Activated T-cell treated with anti-CD3 and anti-CD28 coated beads, Interleukin-2, amount 50 U/mL, for 24 hours (primary cell): ENCODE data around the gene CD80.
"Not testable (repeated sequence)": the region's sequence is repeated elsewhere in the genome, so short reads cannot be mapped to it uniquely, and the experiment has no call there.

Source experiments
- DNase-seq: peaks from one replicate; pipeline ENCODE4 v3.0.0-alpha.2; 2020
- H3K27ac Mint-ChIP-seq: 2 replicates; pipeline ENCODE4 v1.8.0; 2020; ENCODE audit warnings: mild to moderate bottlenecking, mixed read lengths
- H3K27me3 Mint-ChIP-seq: 2 replicates; pipeline ENCODE4 v1.8.0; 2020; ENCODE audit warnings: mixed read lengths
- H3K36me3 Mint-ChIP-seq: 2 replicates; pipeline ENCODE4 v1.8.0; 2020; ENCODE audit warnings: low read depth, mixed read lengths
- H3K4me1 Mint-ChIP-seq: 2 replicates; pipeline ENCODE4 v1.8.0; 2020; ENCODE audit warnings: low read depth, mixed read lengths
- H3K4me3 Mint-ChIP-seq: 2 replicates; pipeline ENCODE4 v1.8.0; 2020; ENCODE audit warnings: mild to moderate bottlenecking, moderate library complexity, mixed read lengths
- H3K9me3 Mint-ChIP-seq: 2 replicates; pipeline ENCODE4 v1.8.0; 2020; ENCODE audit warnings: mixed read lengths

CD80 gene, protein sequence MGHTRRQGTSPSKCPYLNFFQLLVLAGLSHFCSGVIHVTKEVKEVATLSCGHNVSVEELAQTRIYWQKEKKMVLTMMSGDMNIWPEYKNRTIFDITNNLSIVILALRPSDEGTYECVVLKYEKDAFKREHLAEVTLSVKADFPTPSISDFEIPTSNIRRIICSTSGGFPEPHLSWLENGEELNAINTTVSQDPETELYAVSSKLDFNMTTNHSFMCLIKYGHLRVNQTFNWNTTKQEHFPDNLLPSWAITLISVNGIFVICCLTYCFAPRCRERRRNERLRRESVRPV

DNA sequence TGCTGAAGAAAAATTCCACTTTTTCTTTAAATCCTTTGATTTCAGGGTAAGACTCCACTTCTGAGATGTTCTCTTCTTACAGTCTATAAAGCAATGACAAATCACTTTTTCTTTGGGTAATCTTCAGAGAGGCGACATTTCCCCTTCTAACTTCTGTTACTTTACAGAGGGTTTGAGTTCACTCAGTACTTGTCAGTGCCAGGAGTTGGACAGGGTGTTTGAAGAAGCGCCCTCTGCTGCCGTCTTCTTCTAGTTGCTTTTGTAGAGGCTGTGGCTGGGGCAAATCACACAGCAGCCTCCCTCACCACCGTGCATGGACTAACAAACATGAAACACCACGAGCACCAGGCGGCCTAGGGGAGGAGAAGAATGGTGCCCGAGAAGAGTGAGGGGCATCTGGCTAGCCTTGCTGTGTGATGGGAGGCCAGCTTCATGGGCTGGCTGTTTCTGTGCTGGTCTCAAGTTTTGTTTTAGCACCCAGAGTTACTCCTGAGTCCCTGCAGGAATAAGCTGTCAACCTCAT is at the start of gene CD80:
Gene CD80 (minus strand): TSS at position 174 of the 523 bp plus-strand sequence. CDS start 1,886 bp downstream, outside the sequence.
- peak within 1 kb of the TSS; percentile 60 for H3K4me3 Mint-ChIP-seq
- peaks cover 27% of the 10 kb centered on the region for H3K4me1 Mint-ChIP-seq
- DNase-seq: peak; percentile 64
- no peaks in the 10 kb centered on the region for H3K27me3 Mint-ChIP-seq
- H3K27ac Mint-ChIP-seq: peak within 1 kb of the TSS; percentile 48
- H3K36me3 Mint-ChIP-seq: no peaks in the 10 kb centered on the region
- peaks cover 2% of the 10 kb centered on the region for H3K9me3 Mint-ChIP-seq

DNA sequence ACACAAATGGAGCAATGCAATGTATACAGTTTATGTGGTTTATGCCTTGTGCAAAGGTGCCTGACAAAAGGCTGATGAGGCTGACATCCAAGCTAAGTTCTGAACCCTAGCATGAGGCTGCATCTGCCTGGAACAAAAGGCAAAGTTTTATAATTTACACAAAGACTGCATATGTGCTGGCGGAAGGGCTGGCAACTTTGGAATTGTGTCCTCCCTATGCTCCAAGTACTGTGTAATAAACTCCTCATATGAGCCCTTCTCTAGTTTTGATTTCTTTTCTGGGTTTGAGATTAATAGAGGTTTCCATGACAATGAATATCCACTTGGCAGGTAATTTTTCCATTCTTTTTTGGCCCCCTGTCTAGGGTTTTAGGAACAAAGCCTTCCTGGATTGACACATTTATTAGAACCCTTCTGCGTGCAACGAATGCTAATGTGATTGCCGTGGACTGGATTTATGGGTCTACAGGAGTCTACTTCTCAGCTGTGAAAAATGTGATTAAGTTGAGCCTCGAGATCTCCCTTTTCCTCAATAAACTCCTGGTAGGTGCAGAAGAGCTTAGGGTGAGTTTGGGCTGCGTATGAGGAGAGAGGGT is 49.1 kb upstream of the CD80 start:
- no peaks in the 10 kb centered on the region for H3K9me3 Mint-ChIP-seq
- no peak overlapping the region for H3K27ac Mint-ChIP-seq
- H3K4me1 Mint-ChIP-seq: peaks cover 6% of the 10 kb centered on the region
- no peak for DNase-seq
- H3K36me3 Mint-ChIP-seq: no peaks in the 10 kb centered on the region
- peaks cover 24% of the 10 kb centered on the region for H3K27me3 Mint-ChIP-seq
- H3K4me3 Mint-ChIP-seq: no peak overlapping the region

DNA sequence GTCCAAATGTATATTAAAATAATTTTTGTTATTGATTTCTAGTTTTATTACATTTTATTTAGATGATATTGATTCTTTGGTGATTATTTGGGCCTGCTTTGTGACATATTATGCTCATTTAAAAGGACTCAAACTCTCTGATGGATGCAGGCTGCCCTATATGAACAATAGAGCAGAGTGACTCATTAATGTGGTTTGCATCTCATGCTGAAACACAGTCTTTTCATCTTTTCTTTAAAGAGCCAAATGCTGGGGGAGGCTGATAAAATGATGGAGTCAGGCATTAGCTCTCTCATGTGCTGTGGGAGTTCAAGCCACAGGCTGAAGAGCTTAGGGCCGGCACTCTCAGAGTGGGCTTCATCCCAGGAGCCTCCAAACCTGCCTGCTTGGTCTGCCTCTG is 45.5 kb upstream of the CD80 start:
- peaks cover 13% of the 10 kb centered on the region for H3K27me3 Mint-ChIP-seq
- peaks cover 19% of the 10 kb centered on the region for H3K4me1 Mint-ChIP-seq

DNA sequence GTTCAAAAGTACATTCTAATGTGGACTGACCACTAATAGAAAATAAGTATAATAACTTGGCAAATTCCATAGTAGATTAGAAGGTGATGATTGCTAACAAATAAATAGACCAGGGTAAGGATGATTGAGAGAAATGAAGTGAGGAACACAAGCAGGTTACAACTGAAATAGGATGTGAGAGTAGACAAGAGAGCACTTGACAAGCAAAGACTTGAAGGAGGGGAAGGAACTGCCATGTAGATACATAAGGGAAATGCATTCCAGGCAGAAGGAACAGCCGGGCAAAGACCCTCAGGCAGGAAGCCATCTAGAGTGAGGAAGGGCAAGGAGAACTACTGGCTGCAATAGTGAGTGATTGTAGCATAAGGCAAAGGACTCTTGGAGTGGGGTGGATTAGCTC is 43.3 kb upstream of the CD80 start:
- H3K4me1 Mint-ChIP-seq: peaks cover 26% of the 10 kb centered on the region
- H3K27me3 Mint-ChIP-seq: peaks cover 4% of the 10 kb centered on the region
- no peak overlapping the region for H3K4me3 Mint-ChIP-seq
- no peaks in the 10 kb centered on the region for H3K36me3 Mint-ChIP-seq
- no peaks in the 10 kb centered on the region for H3K9me3 Mint-ChIP-seq
- no peak for DNase-seq
- no peak overlapping the region for H3K27ac Mint-ChIP-seq

More for the DNA sequence above, 45.5 kb upstream of the CD80 start:
- Mint-ChIP-seq H3K36me3 (no peaks in the 10 kb centered on the region), H3K27ac (no peak overlapping the region), H3K9me3 (no peaks in the 10 kb centered on the region), H3K4me3 (no peak overlapping the region)
- no peak for DNase-seq

DNA sequence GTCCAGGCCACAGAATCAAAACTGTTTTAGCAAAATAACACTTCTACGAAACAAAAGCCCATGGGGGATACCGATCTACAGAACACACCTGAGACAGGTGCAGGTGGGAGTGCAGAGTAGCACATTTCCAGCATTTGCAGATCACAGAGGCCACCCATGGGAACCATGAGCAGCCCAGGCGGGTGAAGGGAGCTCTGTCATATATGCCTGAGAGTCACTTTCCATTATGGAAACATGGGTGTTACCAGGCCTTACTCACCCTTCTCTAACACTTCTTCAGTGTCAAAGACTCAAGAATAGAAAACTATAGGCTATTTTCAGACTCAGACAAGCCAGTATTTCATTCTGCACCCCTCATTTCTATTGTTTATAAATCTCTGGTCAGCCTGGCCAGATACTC is 41.7 kb upstream of the CD80 start:
- no peaks in the 10 kb centered on the region for H3K9me3 Mint-ChIP-seq
- peaks cover 30% of the 10 kb centered on the region for H3K4me1 Mint-ChIP-seq
- DNase-seq: no peak
- H3K36me3 Mint-ChIP-seq: no peaks in the 10 kb centered on the region
- H3K4me3 Mint-ChIP-seq: no peak overlapping the region
- no peaks in the 10 kb centered on the region for H3K27me3 Mint-ChIP-seq
- H3K27ac Mint-ChIP-seq: peak overlapping the region; percentile 24

DNA sequence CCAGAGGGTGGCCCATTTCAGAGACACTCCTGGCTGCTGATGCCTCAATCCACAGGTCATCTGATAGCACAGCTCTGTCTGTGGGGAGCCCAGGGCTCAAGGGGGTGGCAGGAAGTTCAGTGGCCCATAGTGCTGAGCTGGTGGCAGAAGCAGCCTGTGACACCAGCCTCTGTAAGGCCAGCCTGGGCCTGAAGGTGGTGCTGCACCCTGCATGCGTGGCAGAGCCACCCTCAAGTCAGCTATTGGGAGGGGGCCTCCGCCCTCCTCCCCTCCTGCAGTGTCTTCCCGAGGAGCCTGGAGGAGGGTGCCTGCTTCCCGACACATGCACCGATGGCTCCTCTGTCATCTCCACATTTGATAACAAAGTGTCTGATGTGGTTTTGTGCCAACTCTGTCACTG is 41.3 kb upstream of the CD80 start:
- no peaks in the 10 kb centered on the region for H3K27me3 Mint-ChIP-seq
- H3K4me3 Mint-ChIP-seq: no peak overlapping the region
- H3K4me1 Mint-ChIP-seq: peaks cover 33% of the 10 kb centered on the region
- peak overlapping the region; percentile 24 for H3K27ac Mint-ChIP-seq
- DNase-seq: peak; percentile 37
- no peaks in the 10 kb centered on the region for H3K36me3 Mint-ChIP-seq
- no peaks in the 10 kb centered on the region for H3K9me3 Mint-ChIP-seq

DNA sequence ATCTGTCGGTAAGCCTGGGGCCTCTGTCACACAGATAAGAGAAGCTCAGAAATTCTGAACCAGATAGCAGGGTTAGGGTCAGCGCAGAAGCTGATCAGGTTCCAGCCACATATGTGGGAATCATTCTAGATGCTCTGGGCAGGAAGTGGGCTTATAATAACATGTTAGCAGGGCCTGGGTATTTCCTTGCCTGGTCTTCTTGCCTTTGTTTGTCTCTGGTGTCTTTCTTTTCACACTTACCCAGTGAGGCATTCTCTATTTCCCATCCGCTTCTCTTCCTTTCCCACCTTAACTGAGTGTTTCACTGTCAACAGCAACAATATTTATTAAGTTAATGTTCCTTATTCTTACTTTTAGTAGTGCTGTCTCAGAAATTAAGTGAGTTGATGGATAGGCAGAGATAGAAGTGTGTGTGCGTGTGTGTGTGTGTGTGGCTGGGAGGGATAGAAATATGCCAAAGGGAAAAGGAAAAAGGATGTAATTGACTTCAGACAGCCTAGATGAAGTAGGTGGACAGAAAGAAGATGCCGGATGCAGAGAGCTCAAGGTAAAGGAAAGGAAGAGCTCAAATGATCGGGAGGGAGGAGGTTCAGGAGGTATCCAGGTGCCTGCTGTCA is 40.3 kb upstream of the CD80 start:
- Mint-ChIP-seq H3K9me3 (no peaks in the 10 kb centered on the region), H3K27ac (no peak overlapping the region), H3K36me3 (no peaks in the 10 kb centered on the region), H3K4me1 (peaks cover 28% of the 10 kb centered on the region), H3K4me3 (no peak overlapping the region), H3K27me3 (no peaks in the 10 kb centered on the region)
- no peak for DNase-seq

DNA sequence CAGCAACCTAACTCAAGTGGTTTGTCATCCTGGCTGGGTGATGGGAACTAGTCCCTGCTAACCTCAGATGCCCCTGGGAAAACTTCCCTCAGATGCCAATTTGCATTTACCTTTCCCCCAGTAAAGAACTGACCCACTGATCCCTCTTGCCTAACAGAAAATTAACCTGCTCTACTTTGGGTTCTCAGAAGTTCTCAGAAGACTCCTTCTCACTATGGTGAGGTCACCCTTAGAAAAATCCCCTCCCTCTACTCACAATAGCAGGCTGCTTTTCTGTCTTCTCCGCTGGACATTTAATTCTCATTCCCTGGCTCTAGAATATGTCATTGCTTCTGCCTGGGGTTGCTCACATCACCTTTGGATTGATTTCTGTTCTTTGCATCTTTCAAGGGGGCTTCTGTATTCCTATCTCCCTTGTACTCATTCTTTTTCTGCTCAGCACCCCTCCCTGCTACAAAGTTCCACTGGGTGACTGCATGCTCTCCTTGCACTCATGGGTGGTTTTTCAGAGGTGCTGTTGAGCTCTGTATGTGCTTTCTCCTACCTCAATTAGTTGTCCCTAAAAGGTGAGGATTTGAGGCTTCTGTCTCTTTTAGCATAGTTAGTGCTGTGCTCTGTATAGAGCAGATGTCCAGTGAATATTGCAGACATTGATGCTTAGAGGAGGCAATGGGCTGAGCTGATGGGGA is 39.1 kb upstream of the CD80 start:
- no peak for DNase-seq
- H3K27me3 Mint-ChIP-seq: no peaks in the 10 kb centered on the region
- no peak overlapping the region for H3K4me3 Mint-ChIP-seq
- no peak overlapping the region for H3K27ac Mint-ChIP-seq
- H3K36me3 Mint-ChIP-seq: no peaks in the 10 kb centered on the region
- H3K9me3 Mint-ChIP-seq: no peaks in the 10 kb centered on the region
- H3K4me1 Mint-ChIP-seq: peaks cover 27% of the 10 kb centered on the region

DNA sequence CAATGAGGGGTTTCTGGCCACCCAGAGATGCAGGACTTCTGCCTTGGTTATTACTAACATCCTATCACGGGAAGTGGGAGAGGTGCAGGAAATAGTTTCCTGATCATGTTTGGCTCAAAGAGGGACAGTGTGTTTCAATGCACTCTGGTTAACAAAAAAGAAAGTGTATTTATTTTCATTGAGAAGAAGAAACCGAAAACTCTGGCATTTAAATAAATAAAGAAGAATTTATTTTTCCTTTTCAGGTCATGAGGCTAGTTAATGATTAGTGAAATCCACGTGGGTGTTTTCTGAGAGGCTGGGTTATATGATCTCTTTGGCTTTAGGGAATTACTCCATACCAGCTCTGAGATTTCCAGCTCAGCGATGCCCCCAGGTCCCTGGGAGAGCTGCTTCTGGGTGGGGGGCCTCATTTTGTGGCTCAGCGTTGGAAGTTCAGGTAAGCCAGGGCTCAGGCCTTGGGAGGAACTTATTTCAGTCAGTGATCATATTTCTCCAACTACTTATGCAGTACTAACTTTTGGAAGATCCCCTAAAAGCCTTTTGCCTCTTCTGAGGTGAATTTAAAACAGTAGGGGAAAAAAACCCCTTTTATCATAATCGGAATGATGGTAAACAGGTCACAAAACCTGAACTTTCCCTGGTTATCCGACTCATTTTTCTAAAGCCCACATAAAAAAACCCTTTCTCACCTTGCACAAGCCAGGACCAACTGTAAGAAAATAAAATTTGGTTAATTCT is 38.3 kb upstream of the CD80 start, which contains the start of gene PLA1A:
Gene PLA1A (plus strand): TSS at position 338 of the 741 bp plus-strand sequence. CDS start 29 bp downstream, at position 367.
- no peak for DNase-seq
- no peaks in the 10 kb centered on the region for H3K9me3 Mint-ChIP-seq
- no peaks in the 10 kb centered on the region for H3K27me3 Mint-ChIP-seq
- H3K27ac Mint-ChIP-seq: no peak within 1 kb of the TSS
- peaks cover 27% of the 10 kb centered on the region for H3K4me1 Mint-ChIP-seq
- H3K36me3 Mint-ChIP-seq: no peaks in the 10 kb centered on the region
- H3K4me3 Mint-ChIP-seq: no peak within 1 kb of the TSS

DNA sequence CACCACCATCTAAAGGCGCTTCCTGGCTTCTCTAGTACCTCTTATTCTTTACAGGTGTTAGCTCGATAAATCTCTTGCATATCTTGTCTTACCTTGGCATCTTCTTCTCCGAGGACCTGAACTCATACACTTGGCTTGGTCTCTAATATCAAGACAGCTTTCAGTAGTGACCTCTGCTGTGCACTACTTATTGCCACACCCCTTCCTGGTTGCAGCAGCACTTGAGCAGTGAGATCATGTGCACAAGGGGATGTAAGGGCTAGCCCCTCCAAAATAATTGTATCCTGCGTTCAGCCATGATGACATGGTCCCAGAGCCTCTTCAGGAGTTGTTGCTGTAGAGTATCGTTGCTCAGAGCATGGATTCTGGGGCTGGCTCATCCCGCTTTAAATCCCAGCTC is 37.0 kb upstream of the CD80 start:
- Mint-ChIP-seq H3K4me3 (no peak overlapping the region), H3K9me3 (no peaks in the 10 kb centered on the region), H3K27ac (no peak overlapping the region), H3K4me1 (peaks cover 25% of the 10 kb centered on the region), H3K27me3 (no peaks in the 10 kb centered on the region), H3K36me3 (no peaks in the 10 kb centered on the region)
- DNase-seq: no peak

DNA sequence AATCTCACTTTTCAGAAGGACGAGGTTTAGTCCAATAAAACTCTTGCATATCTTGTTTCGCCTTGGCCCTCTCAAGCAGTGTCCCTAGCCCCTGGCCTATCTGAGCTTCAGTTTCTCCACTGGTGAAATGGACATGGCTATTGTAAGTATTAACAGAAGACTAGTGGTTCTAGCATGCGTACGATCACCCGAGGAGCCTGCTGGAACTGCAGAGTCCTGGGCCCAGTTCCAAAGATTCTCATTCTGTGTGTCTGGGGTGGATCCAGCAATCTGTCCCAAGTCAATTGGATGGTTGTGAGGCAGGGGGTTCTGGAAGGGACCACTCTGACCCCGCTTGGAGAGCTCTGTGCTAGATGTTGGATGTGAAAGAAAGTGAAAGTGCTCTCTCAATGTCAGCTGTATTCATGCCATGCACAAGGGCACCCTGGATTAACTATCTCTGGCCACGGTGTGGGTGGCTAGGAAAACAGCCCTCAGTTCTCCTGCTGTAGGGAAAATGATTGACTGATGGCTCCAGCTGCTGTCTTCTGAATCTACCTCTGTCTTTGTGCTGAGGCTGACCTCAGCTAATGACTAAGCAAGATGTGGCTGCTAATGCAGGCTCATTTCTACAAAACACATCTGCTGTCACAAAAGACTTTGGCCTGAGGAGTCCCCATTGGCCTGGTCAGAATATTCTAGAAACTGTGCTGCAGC is 36.4 kb upstream of the CD80 start:
- Mint-ChIP-seq H3K9me3 (peaks cover under 1% of the 10 kb centered on the region), H3K4me1 (peaks cover 19% of the 10 kb centered on the region)

DNA sequence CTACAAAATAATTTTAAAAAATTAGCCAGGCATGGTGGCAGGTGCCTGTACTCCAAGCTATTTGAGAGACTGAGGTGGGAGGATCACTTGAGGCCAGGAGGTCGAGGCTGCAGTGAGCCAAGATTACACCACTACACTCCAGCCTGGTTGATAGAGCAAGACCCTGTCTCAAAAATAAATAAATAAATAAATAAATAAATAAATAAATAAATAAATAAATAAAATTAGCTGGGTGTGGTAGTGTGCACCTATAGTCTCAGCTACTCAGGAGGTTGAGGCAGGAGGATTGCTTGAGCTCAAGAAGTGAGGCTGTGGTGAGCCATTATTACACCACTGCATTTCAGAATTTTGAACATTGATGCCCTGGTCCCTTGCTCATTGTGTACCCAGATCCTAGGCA is 35.5 kb upstream of the CD80 start:
- H3K4me1 Mint-ChIP-seq: peaks cover 14% of the 10 kb centered on the region
- H3K36me3 Mint-ChIP-seq, DNase-seq, H3K27me3 Mint-ChIP-seq, H3K9me3 Mint-ChIP-seq, H3K27ac Mint-ChIP-seq, H3K4me3 Mint-ChIP-seq: not testable (repeated sequence)

More for the DNA sequence above, 36.4 kb upstream of the CD80 start:
- no peak for DNase-seq
- Mint-ChIP-seq H3K36me3 (no peaks in the 10 kb centered on the region), H3K27me3 (peaks cover under 1% of the 10 kb centered on the region), H3K27ac (no peak overlapping the region), H3K4me3 (no peak overlapping the region)

DNA sequence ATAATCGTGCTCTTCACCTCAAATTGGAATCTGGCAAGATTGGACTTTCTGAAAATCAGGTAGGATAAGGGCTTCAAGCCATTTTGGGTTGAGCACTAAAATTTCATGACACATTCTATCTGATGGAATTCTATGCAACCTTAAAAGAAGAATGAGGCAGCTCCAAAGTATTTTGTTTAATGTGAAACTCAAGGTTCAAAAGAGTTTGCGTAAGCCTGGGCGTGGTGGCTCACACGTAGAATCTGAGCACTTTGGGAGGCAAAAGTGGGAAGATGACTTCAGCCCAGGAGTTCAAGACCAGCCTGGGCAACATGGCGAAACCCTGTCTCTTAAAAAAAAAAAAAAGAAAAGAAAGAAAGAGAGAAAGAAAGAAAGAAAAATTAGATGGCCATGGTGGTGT is 34.7 kb upstream of the CD80 start:
- Mint-ChIP-seq H3K36me3 (no peaks in the 10 kb centered on the region), H3K27me3 (peaks cover 16% of the 10 kb centered on the region), H3K4me1 (peaks cover 14% of the 10 kb centered on the region), H3K27ac (no peak overlapping the region), H3K9me3 (peaks cover 2% of the 10 kb centered on the region), H3K4me3 (no peak overlapping the region)
- no peak for DNase-seq
